HCT116 (cell line): ENCODE data around the gene PAQR8. TPM values are rescaled to one million over a fixed set of nuclear protein-coding genes. Genes with fewer than 3 reads are reported as not detected.

ENCODE experiments used
- ATAC-seq: fragments of 200-7000 bp; cut with Tn5 transposase; 2 replicates; pipeline ENCODE4 v1.9.1; 2020; ENCODE audit warnings: mild to moderate bottlenecking, moderate library complexity
- BruUV-seq: library from RNA; stranded (reverse); fragments of 400-500 nt; replicated peaks from 2 replicates; lab custom pipeline; 2021; lab: Mats Ljungman, UMichigan
- CTCF ChIA-PET: fragments of 300-600 bp; sonication (Branson Sonifier 250); formaldehyde crosslinking; loops from one replicate; lab custom pipeline; 2021; ENCODE audit warnings: antibody characterized with exemption; lab: Charles Lee
- POLR2A ChIA-PET: fragments of 300-600, 350-600 bp; sonication (Branson Sonifier 250); formaldehyde crosslinking; loops from one replicate; lab custom pipeline; 2021; ENCODE audit warnings: antibody characterized with exemption; lab: Charles Lee
- RAD21 ChIA-PET, 2 experiments: fragments of 300-600 bp; sonication (Branson Sonifier 250); formaldehyde crosslinking; loops; one replicate each; lab custom pipeline; 2023; ENCODE audit warnings: low total read pairs in 2 of 2; ENCODE audit not compliant: uncharacterized antibody in 2 of 2, unreplicated experiment in 2 of 2, low non-redundant PET in 1 of 2; lab: Charles Lee
- DNase-seq: peaks from one replicate; pipeline ENCODE4 v3.0.0-alpha.2; 2010; ENCODE audit warnings: low read depth, low spot score
- H2AFZ ChIP-seq: fragments of 200-600 bp; shearing (Covaris generic), sonication (generic); 2 replicates; pipeline ENCODE4 v1.6.1; 2017; ENCODE audit warnings: low read depth, mixed run types, mixed read lengths, antibody characterized with exemption, low read length; ENCODE audit not compliant: poor library complexity, severe bottlenecking
- H3K27ac ChIP-seq: 2 replicates; pipeline ENCODE4 v1.5.1; 2012; ENCODE audit warnings: low read depth, low read length
- H3K27me3 ChIP-seq: fragments of 200-600 bp; sonication (generic); 2 replicates; pipeline ENCODE4 v1.6.1; 2016; ENCODE audit warnings: mixed run types, low read length, mixed read lengths; ENCODE audit not compliant: insufficient read depth
- H3K36me3 ChIP-seq, 2 experiments: fragments of 200-500 bp in 1 of 2; fragments of 200-600 bp in 1 of 2; sonication (Bioruptor generic) in 1 of 2; sonication (generic) in 1 of 2; 2 replicates each; pipeline versions ENCODE4 v1.5.1 to v1.6.1; 2014 to 2016; ENCODE audit warnings: low read length in 2 of 2, inconsistent platforms in 1 of 2, mixed read lengths in 1 of 2, mixed run types in 1 of 2; ENCODE audit not compliant: insufficient read depth in 2 of 2, control insufficient read depth in 1 of 2
- H3K4me1 ChIP-seq, 2 experiments: fragments of 200-600 bp in 1 of 2; sonication (generic) in 1 of 2; 2 replicates each; pipeline versions ENCODE4 v1.5.1 to v1.6.1; 2012 to 2017; ENCODE audit warnings: low read length in 2 of 2, inconsistent platforms in 1 of 2, mild to moderate bottlenecking in 1 of 2, mixed read lengths in 1 of 2, mixed run types in 1 of 2, moderate library complexity in 1 of 2; ENCODE audit not compliant: insufficient read depth in 2 of 2, control insufficient read depth in 1 of 2
- H3K4me2 ChIP-seq: fragments of 200-600 bp; sonication (generic); 2 replicates; pipeline ENCODE4 v1.6.1; 2017; ENCODE audit warnings: mixed run types, low read length, mixed read lengths
- H3K4me3 ChIP-seq, 2 experiments: fragments of 200-600 bp in 1 of 2; sonication (generic) in 1 of 2; replicated peaks in 1 of 2; 2 replicates each; pipeline ENCODE4 v1.5.1; 2011 to 2016; ENCODE audit warnings: low read length in 2 of 2, control low read depth in 1 of 2, low read depth in 1 of 2, mild to moderate bottlenecking in 1 of 2, mixed read lengths in 1 of 2, mixed run types in 1 of 2
- H3K79me2 ChIP-seq: fragments of 200-600 bp; sonication (generic); 2 replicates; pipeline ENCODE4 v1.6.1; 2017; ENCODE audit warnings: mild to moderate bottlenecking, mixed run types, low read length, moderate library complexity, mixed read lengths; ENCODE audit not compliant: insufficient read depth
- H3K9ac ChIP-seq: fragments of 200-600 bp; sonication (generic); 2 replicates; pipeline ENCODE4 v1.6.1; 2016; ENCODE audit warnings: low read length, mixed read lengths
- H3K9me2 ChIP-seq: fragments of 200-600 bp; sonication (generic), shearing (Covaris generic); 2 replicates; pipeline ENCODE4 v1.6.1; 2017; ENCODE audit warnings: mixed run types, mild to moderate bottlenecking, moderate library complexity; ENCODE audit not compliant: insufficient read depth
- H3K9me3 ChIP-seq, 2 experiments: fragments of 200-500 bp in 1 of 2; fragments of 200-600 bp in 1 of 2; sonication (Bioruptor generic) in 1 of 2; sonication (generic) in 1 of 2; 2 replicates each; pipeline ENCODE4 v1.6.1; 2014 to 2017; ENCODE audit warnings: low read length in 2 of 2, mixed read lengths in 2 of 2, inconsistent platforms in 1 of 2, low read depth in 1 of 2, mild to moderate bottlenecking in 1 of 2, mixed run types in 1 of 2, moderate library complexity in 1 of 2; ENCODE audit not compliant: control insufficient read depth in 1 of 2, insufficient read depth in 1 of 2
- H4K20me1 ChIP-seq: fragments of 200-600 bp; sonication (generic), shearing (Covaris generic); 2 replicates; pipeline ENCODE4 v1.6.1; 2017; ENCODE audit warnings: mixed run types, mild to moderate bottlenecking, moderate library complexity; ENCODE audit not compliant: insufficient read depth
- EZH2 ChIP-seq: fragments of 200-600 bp; sonication (generic); IDR thresholded peaks from 2 replicates; pipeline ENCODE4 v1.6.1; 2017; ENCODE audit warnings: antibody characterized with exemption, mixed run types
- EZH2phosphoT487 ChIP-seq: fragments of 200-600 bp; IDR thresholded peaks from 2 replicates; pipeline ENCODE4 v1.6.1; 2018; ENCODE audit warnings: antibody characterized with exemption, borderline replicate concordance
- FOSL1 ChIP-seq: IDR thresholded peaks from 2 replicates; pipeline ENCODE4 v1.6.1; 2012; ENCODE audit warnings: low read depth
- POLR2A ChIP-seq: IDR thresholded peaks from 2 replicates; pipeline ENCODE4 v1.7.0; 2011; ENCODE audit warnings: borderline replicate concordance; ENCODE audit not compliant: insufficient read depth, insufficient read length; ENCODE audit errors: extremely low read depth
- POLR2AphosphoS5 ChIP-seq: IDR thresholded peaks from 2 replicates; pipeline ENCODE4 v1.6.1; 2011; ENCODE audit warnings: mild to moderate bottlenecking, low read depth, low read length, moderate library complexity
- RAD21 ChIP-seq: IDR thresholded peaks from 2 replicates; pipeline ENCODE4 v1.6.1; 2012; ENCODE audit warnings: low read depth, mild to moderate bottlenecking
- REST ChIP-seq: IDR thresholded peaks from 2 replicates; pipeline ENCODE4 v1.6.1; 2012; ENCODE audit warnings: low read depth
- SRF ChIP-seq: IDR thresholded peaks from 2 replicates; pipeline ENCODE4 v1.6.1; 2012; ENCODE audit warnings: low read depth
- TCF7L2 ChIP-seq: IDR thresholded peaks from 2 replicates; pipeline ENCODE4 v1.7.0; 2011; ENCODE audit warnings: borderline replicate concordance, inconsistent platforms; ENCODE audit not compliant: insufficient read depth, insufficient read length; ENCODE audit errors: extremely low read depth
- ZNF274 ChIP-seq: fragments of 200-500 bp; sonication (Bioruptor generic); IDR thresholded peaks from 2 replicates; pipeline ENCODE4 v1.6.1; 2014; ENCODE audit warnings: mild to moderate bottlenecking, low read depth, low read length, inconsistent platforms
- intact Hi-C: fragments of 100-400 bp; cut with micrococcal nuclease; formaldehyde crosslinking; loops from 2 replicates; pipeline ENCODE4 v1.10.0; 2022
- total RNA-seq: library from RNA; stranded (reverse); gene quantifications from one replicate; pipeline ENCODE4 v1.2.1, GENCODE V29; 2021; ENCODE audit not compliant: unreplicated experiment
- TF ChIP-seq, protein P1 (sequence below): IDR thresholded peaks from 2 replicates; pipeline ENCODE4 v1.6.1; 2012
- TF ChIP-seq, protein P2 (sequence below), 3 experiments: fragments of 200-600 bp in 1 of 3; sonication (generic) in 1 of 3; IDR thresholded peaks in 2 of 3; conservative IDR thresholded peaks in 1 of 3; 2 replicates each; pipeline ENCODE4 v1.5.1; 2012 to 2017; ENCODE audit warnings: low read depth in 2 of 3, low read length in 2 of 3, antibody characterized with exemption in 1 of 3, borderline replicate concordance in 1 of 3, control low read depth in 1 of 3, mild to moderate bottlenecking in 1 of 3, mixed read lengths in 1 of 3, mixed run types in 1 of 3, moderate library complexity in 1 of 3; ENCODE audit not compliant: insufficient read depth in 1 of 3

Gene PAQR8
- total RNA-seq, 1 experiment from 2014 or later = 5.9 TPM

DNA sequence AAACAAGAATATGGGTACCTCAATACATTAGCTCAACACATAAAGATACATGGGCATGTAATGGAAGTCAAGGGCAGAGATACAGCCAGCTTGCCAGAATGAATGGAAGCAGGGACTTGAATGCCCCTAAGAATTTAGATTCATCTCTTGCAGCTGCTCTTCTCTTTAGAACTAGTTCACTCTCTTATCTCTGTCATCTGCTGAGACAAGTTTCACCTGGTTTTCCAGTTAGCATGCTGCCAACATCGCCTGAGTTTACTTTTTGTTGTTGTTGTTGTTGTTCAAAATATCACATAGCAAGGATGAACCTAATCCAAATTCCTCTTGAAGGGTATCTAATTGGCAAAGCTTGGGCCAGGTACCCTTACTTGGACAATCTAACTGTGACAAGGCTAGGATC is 14.1 kb upstream of the PAQR8 start:
- Histone ChIP-seq H2AFZ (no peak overlapping the region), H3K4me3 (no peak overlapping the region), H3K9me3 (no peaks in the 10 kb centered on the region), H3K4me1 (peaks cover 7 to 18% of the 10 kb centered on the region in 2 experiments), H3K9me2 (no peaks in the 10 kb centered on the region), H3K79me2 (no peaks in the 10 kb centered on the region), H3K4me2 (no peak overlapping the region), H3K36me3 (no peaks in the 10 kb centered on the region), H4K20me1 (no peaks in the 10 kb centered on the region), H3K27me3 (no peaks in the 10 kb centered on the region), H3K27ac (no peak overlapping the region), H3K9ac (no peak overlapping the region)
- RAD21 ChIA-PET = no interaction called here
- POLR2A ChIA-PET = no interaction called here
- no TSS peak for BruUV-seq
- no peak for DNase-seq
- CTCF ChIA-PET = no interaction called here
- ATAC-seq = no peak
- intact Hi-C loops = no loop called here
- TF ChIP-seq REST = no peak
- no peak for TF ChIP-seq SRF
- TF ChIP-seq RAD21 = no peak
- no peak for TF ChIP-seq TCF7L2
- no peak for TF ChIP-seq POLR2A
- TF ChIP-seq EZH2phosphoT487 = no peak

DNA sequence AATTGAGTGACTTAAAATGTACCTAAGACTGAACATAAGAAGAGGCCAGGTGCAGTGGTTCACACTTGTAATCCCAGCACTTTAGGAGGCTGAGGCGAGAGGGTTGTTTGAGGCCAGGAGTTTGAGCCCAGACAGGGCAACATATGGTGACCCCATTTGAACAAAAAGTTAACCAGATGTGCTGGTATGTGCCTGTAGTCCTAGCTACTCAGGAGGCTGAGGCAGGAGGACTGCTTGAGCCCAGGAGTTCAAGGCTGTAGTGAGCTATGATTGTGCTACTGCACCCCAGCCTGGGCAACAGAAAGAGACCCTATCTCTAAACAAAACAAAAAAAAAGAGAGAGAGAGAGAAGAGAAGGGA is 10.1 kb upstream of the PAQR8 start:
- peak overlapping the region; percentile 59 for H2AFZ ChIP-seq
- peaks cover 13 to 21% of the 10 kb centered on the region in 2 experiments for H3K4me1 ChIP-seq
- H3K4me3 ChIP-seq = peak overlapping the region in 1 of 2 experiments; percentile 29; a peak in 1 of 4 replicates
- H3K36me3 ChIP-seq = no peaks in the 10 kb centered on the region
- no peaks in the 10 kb centered on the region for H3K9me3 ChIP-seq
- no peaks in the 10 kb centered on the region for H4K20me1 ChIP-seq
- H3K9ac ChIP-seq = peak overlapping the region; percentile 37
- H3K27me3 ChIP-seq = no peaks in the 10 kb centered on the region
- ATAC-seq (no peak), DNase-seq (no peak)
- BruUV-seq = no TSS peak
- CTCF ChIA-PET = interaction anchor here (0.8 to 1.4 kb wide), 2 partner anchors 67 to 300 kb away, joined by 4 read pairs; partner anchors contain the start of gene MCM3
- intact Hi-C loops = no loop called here
- H3K27ac ChIP-seq = peak overlapping the region; percentile 33; the same call in 1 of the 2 replicates
- H3K4me2 ChIP-seq = peak overlapping the region; percentile 72
- no peaks in the 10 kb centered on the region for H3K9me2 ChIP-seq
- RAD21 ChIA-PET = no interaction called here
- no peaks in the 10 kb centered on the region for H3K79me2 ChIP-seq
- POLR2A ChIA-PET = interaction anchor here (0.8 to 1.6 kb wide), 4 partner anchors 10 to 152 kb away, joined by 3 to 12 read pairs (median 3); partner anchors contain the start of genes MCM3 and PAQR8
- TF ChIP-seq POLR2AphosphoS5 (no peak), POLR2A (no peak), EZH2 (no peak), EZH2phosphoT487 (no peak), ZNF274 (no peak), SRF (no peak), TCF7L2 (no peak), FOSL1 (no peak)
- TF ChIP-seq, protein P1, sequence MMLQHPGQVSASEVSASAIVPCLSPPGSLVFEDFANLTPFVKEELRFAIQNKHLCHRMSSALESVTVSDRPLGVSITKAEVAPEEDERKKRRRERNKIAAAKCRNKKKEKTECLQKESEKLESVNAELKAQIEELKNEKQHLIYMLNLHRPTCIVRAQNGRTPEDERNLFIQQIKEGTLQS = no peak
- TF ChIP-seq, protein P2, sequence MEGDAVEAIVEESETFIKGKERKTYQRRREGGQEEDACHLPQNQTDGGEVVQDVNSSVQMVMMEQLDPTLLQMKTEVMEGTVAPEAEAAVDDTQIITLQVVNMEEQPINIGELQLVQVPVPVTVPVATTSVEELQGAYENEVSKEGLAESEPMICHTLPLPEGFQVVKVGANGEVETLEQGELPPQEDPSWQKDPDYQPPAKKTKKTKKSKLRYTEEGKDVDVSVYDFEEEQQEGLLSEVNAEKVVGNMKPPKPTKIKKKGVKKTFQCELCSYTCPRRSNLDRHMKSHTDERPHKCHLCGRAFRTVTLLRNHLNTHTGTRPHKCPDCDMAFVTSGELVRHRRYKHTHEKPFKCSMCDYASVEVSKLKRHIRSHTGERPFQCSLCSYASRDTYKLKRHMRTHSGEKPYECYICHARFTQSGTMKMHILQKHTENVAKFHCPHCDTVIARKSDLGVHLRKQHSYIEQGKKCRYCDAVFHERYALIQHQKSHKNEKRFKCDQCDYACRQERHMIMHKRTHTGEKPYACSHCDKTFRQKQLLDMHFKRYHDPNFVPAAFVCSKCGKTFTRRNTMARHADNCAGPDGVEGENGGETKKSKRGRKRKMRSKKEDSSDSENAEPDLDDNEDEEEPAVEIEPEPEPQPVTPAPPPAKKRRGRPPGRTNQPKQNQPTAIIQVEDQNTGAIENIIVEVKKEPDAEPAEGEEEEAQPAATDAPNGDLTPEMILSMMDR (IDR thresholded peaks at IDR 0.05 in 2 of 3, conservative IDR thresholded peaks at IDR 0.05 in 1 of 3; ENCODE audit: borderline replicate concordance in 1 of 3, insufficient read depth in 1 of 3, low read depth in 2 of 3, low read length in 2 of 3) = no peak
